Uterus (tissue), 4 donors: Measurements from ENCODE around the gene UQCRQ. TPM values are rescaled to one million over a fixed set of nuclear protein-coding genes. Genes with fewer than 3 reads are reported as not detected.

Experiments used
- DNase-seq, 2 donors: peaks; one replicate each; pipeline ENCODE4 v3.0.0-alpha.2; 2019 to 2020
- H3K27ac ChIP-seq, 2 donors: fragments of 200-600 bp; sonication (generic); 1 replicate in 1 of 2; 2 replicates in 1 of 2; pipeline ENCODE4 v1.5.1; 2016 to 2018
- H3K27me3 ChIP-seq, 2 donors: fragments of 200-600 bp; sonication (generic); one replicate each; pipeline ENCODE4 v1.5.1; 2018 to 2019; ENCODE audit warnings: control low read depth in 1 of 2
- H3K36me3 ChIP-seq, 2 donors: fragments of 200-600 bp; sonication (generic); one replicate each; pipeline ENCODE4 v1.5.1; 2019; ENCODE audit warnings: control low read depth in 1 of 2
- H3K4me1 ChIP-seq, 2 donors: fragments of 200-600 bp; sonication (generic); one replicate each; pipeline ENCODE4 v1.5.1; 2018 to 2019; ENCODE audit warnings: control low read depth in 1 of 2
- H3K4me3 ChIP-seq, 2 donors: fragments of 200-600 bp; sonication (generic); 1 replicate in 1 of 2; 2 replicates in 1 of 2; pipeline ENCODE4 v1.5.1; 2018 to 2019; ENCODE audit warnings: mild to moderate bottlenecking in 1 of 2
- H3K9me3 ChIP-seq, 2 donors: fragments of 200-600 bp; sonication (generic); one replicate each; pipeline ENCODE4 v1.5.1; 2019; ENCODE audit warnings: control low read depth in 1 of 2
- CTCF ChIP-seq, 4 experiments: fragments of 200-600 bp in 2 of 4; fragments of 450-650 bp in 2 of 4; sonication (generic) in 2 of 4; IDR thresholded peaks; one replicate each; pipeline ENCODE4 v1.5.1; 2016 to 2019; ENCODE audit warnings: antibody characterized with exemption in 4 of 4, mild to moderate bottlenecking in 2 of 4, moderate library complexity in 1 of 4
- POLR2A ChIP-seq, 2 donors: fragments of 450-650 bp; IDR thresholded peaks; one replicate each; pipeline ENCODE4 v1.6.1; 2016; ENCODE audit warnings: antibody characterized with exemption in 2 of 2, mild to moderate bottlenecking in 1 of 2, moderate library complexity in 1 of 2
- intact Hi-C: fragments of 100-400 bp; cut with DNase I; formaldehyde crosslinking; loops from one replicate; pipeline ENCODE4 v1.15.1; 2023; ENCODE audit warnings: low total_unique reads
- total RNA-seq, 4 donors: library from RNA; depleted of rRNA in 3 of 4; stranded (reverse); fragments of >200 nt in 3 of 4; gene quantifications; one replicate each; pipeline versions ENCODE4 v1.1.0 to v1.2.4, GENCODE V29; 2014 to 2023
- donor health status: DM: yes; HTN: yes; CAD: no.

Gene UQCRQ
- total RNA-seq, 4 donors from 2014 or later: 30.5 to 196 (median 115) TPM

- Histone ChIP-seq H3K4me3 (peak overlapping the region in 1 of 2 donors; percentile 41), H3K36me3 (no peaks in the 10 kb centered on the region), H3K27me3 (no peaks in the 10 kb centered on the region), H3K27ac (peak overlapping the region; percentile 87 to 90), H3K9me3 (no peaks in the 10 kb centered on the region), H3K4me1 (no peaks in the 10 kb centered on the region)
- peak in 1 of 2 donors; percentile 20 for DNase-seq
- TF ChIP-seq CTCF (IDR thresholded peaks at IDR 0.05): no peak
- TF ChIP-seq POLR2A (IDR thresholded peaks at IDR 0.05): no peak
- intact Hi-C loops: loop anchor here (10.0 kb wide), 1 partner anchor 56 kb away; no protein-coding TSS in a partner anchor
Measured at GRCh38 chr5:132828846-132829494, 37.5 kb upstream of the UQCRQ start.

- DNase-seq: peak; percentile 74 to 77
- Histone ChIP-seq H3K4me1 (no peaks in the 10 kb centered on the region), H3K36me3 (no peaks in the 10 kb centered on the region), H3K9me3 (no peaks in the 10 kb centered on the region), H3K27ac (peak overlapping the region; percentile 87 to 90), H3K4me3 (peak overlapping the region; percentile 41 to 69), H3K27me3 (no peaks in the 10 kb centered on the region)
- intact Hi-C loops: loop anchor here (10.0 kb wide), 1 partner anchor 55 kb away; no protein-coding TSS in a partner anchor
- peak in 1 of 2 donors; percentile 12 for TF ChIP-seq POLR2A (IDR thresholded peaks at IDR 0.05)
- peak; percentile 83 to 99 (median 92) for TF ChIP-seq CTCF (IDR thresholded peaks at IDR 0.05)
Measured at GRCh38 chr5:132829742-132830435, 36.6 kb upstream of the UQCRQ start.

GRCh38 chr5:132830436-132831094 is 35.9 kb upstream of the UQCRQ start, which contains the start of gene SHROOM1:
TSS of gene SHROOM1 (minus strand) at chr5:132830647. CDS start at chr5:132826140, 4,507 bp downstream.
- H3K27ac ChIP-seq: peak within 1 kb of the TSS; percentile 87 to 90
- H3K4me3 ChIP-seq: peak within 1 kb of the TSS; percentile 41 to 69
- H3K9me3 ChIP-seq: no peaks in the 10 kb centered on the region
- no peaks in the 10 kb centered on the region for H3K36me3 ChIP-seq
- TF ChIP-seq POLR2A (IDR thresholded peaks at IDR 0.05) (peak in 1 of 2 donors; percentile 51), CTCF (IDR thresholded peaks at IDR 0.05) (peak in 1 of 4 experiments; percentile 16)
- H3K27me3 ChIP-seq: no peaks in the 10 kb centered on the region
- intact Hi-C loops: no loop called here
- DNase-seq: peak; percentile 57 to 59
- H3K4me1 ChIP-seq: no peaks in the 10 kb centered on the region

- TF ChIP-seq POLR2A (IDR thresholded peaks at IDR 0.05) (no peak), CTCF (IDR thresholded peaks at IDR 0.05) (no peak)
- no peaks in the 10 kb centered on the region for H3K9me3 ChIP-seq
- H3K4me1 ChIP-seq: no peaks in the 10 kb centered on the region
- no peaks in the 10 kb centered on the region for H3K27me3 ChIP-seq
- peak in 1 of 2 donors; percentile 16 for DNase-seq
- peak overlapping the region; percentile 41 to 69 for H3K4me3 ChIP-seq
- intact Hi-C loops: no loop called here
- H3K36me3 ChIP-seq: no peaks in the 10 kb centered on the region
- peak overlapping the region; percentile 87 to 90 for H3K27ac ChIP-seq
Measured at GRCh38 chr5:132831095-132831860, 35.2 kb upstream of the UQCRQ start.
